HG02610 (cell line): ENCODE measurements around the gene IGSF9B.
"Not testable (repeated sequence)": the region's sequence is repeated elsewhere in the genome, so short reads cannot be mapped to it uniquely, and the experiment has no call there.

Experiments
- ATAC-seq: cut with Tn5 transposase; IDR thresholded peaks from one replicate; pipeline ENCODE4 v1.9.1; 2021; ENCODE audit warnings: mild to moderate bottlenecking, moderate library complexity; ENCODE audit not compliant: unreplicated experiment

Gene IGSF9B

DNA sequence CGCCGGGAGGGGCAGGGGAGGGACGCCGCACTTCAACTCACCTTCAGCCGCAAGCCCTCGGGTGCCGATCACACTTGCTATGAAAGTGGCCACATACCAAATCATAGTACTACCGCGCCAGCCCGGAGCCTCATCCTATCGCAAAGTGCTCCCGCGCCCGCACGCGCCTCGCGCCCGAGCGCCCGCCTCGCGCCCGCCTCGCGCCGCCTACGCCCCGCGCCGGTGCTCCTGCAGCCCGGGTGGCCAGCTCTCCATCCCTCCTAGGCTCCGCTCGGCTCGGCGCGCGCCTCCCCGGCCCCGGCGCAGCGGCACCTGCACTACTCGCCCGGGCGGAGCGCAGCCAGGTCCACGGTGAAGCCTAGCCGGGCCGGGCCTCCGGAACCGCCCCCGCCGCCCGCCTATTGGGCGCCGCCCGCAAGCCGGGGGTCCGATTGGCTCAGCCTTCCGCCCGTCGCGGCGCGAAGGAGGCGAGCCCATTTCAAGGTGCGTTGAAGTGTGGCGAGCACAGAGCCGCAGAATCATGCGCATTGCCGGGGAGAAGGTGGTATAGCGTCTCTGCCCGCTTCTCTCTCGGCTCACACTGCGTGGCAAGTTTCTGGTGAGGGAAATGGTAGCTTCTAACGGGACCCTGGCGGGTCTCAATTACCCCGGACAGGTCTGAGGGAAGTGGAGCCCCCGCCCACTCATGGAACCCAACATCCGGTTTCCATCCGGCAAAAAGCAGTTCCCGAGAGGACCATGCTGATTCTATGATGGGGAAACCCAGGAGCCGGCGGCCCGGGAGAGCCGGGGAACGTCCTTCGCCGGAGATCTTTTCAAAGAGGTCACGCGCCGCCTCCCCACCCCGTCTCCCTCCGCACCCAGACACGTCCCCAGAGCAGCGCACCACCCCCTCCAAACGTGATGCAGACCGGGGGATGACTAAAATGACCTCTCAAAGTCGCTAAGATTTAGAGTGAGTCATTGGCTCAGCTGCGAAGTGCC, at the start of gene IGSF9B:
IGSF9B (minus strand) TSS at position 319 of the 984 bp plus-strand sequence; CDS start at position 105, 214 bp downstream.
- ATAC-seq, result peak; percentile 97

- ATAC-seq, result no peak
Observed at GRCh38 chr11:134004496-134005172, 47.9 kb upstream of the IGSF9B start.

GRCh38 chr11:134003792-134004495, 47.2 kb upstream of the IGSF9B start:
- ATAC-seq, result no peak

GRCh38 chr11:134002819-134003218, 46.1 kb upstream of the IGSF9B start:
- ATAC-seq, result not testable (repeated sequence)

GRCh38 chr11:134002338-134002737, 45.6 kb upstream of the IGSF9B start:
- ATAC-seq, result not testable (repeated sequence)

DNA sequence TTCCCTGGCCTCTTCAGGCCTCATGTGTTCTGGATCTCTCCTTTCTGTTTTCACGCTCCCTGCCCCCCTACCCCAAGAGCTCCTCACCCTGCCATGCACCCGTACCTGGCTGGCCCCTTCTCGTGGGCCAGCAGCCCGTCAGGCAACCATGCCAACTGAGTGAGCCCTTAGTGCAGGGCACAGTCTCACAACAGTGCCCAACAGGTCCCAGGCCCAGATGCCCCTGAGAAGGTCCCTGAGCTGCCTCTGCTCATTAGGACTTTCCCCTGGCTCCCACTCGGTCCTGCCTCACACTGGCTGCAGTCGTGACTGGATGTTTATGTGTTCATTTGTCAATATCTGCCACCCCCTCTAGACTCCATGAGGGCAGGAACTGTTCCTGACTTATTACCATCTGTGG, 44.8 kb upstream of the IGSF9B start:
- no peak for ATAC-seq

DNA sequence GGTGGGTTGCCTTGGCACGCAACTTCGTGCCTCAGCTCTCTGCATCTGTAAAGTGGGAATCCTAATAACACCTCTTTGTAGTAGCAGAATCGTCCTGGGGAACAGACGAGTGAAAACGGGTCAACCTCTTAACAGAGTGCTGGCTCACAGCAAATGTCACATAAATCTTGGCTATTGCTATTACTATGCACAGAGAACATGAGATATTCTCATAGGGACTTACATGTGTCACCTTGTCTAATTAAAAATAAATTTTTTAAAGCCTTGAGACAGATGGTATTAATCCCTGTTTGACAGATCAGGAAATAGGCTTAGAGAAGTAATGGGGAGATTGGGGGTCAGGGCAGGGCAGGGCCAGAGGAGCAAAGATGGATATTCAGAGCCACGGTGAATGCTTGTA, 44.3 kb upstream of the IGSF9B start:
- ATAC-seq, result no peak

DNA sequence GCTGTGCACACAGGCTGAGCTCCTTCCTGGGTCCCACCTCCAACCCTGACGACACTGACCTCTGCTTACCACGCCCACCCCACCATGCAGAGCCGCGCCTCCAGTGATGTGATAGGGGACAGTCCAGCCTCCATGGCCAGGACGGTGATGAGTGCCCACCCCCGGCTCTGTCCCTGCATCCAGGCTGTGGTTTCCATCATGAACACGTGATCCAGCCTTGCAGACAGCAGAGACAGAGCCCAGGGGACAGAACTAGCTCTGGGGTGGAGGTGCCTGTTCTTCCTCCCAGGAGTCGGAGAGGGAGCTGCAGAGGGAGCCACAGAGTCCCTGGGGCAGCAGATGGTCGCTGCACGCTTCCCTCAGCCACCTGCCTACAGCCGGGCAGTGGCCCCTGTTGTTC, 42.6 kb upstream of the IGSF9B start:
- ATAC-seq, result no peak

GRCh38 chr11:133997554-133997953, 40.8 kb upstream of the IGSF9B start:
- no peak for ATAC-seq

DNA sequence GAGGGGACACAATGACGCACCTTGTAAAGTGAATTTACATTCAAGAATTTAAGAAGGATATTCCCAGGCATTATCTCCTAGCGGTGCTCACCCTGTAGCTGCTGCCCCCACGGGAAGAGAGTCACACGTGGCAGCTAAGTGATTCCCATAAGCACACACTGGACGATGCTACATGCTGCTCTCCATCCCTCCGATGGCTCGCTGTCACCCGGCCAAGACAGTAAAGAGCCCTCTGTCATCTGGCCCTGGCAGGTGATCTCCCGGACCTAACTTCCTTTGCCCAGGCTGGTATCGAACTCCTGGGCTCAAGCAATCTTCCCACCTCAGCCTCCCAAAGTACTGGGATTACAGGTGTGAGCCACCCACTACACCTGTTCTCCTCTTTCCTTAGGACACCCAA, 39.9 kb upstream of the IGSF9B start:
- ATAC-seq, result no peak

- no peak for ATAC-seq
Observed at GRCh38 chr11:133995066-133995465, 38.3 kb upstream of the IGSF9B start.

DNA sequence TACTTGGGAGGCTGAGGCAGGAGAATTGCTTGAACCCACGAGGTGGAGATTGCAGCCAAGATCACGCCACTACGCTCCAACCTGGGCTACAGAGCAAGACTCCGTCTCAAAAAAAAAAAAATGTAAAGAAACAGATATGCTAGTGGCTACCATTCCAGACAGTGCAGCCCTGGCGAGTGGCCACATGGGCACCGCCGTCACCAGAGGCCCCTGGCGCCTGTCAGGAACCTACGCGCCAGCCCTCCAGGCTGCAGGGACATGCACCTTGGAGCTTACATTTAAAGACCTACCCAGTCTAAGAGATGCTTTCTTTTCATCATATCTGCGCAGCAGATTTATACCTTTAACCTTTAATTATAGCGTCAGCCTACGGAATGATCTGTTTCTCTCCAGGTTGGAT, 37.2 kb upstream of the IGSF9B start:
- ATAC-seq, result no peak

DNA sequence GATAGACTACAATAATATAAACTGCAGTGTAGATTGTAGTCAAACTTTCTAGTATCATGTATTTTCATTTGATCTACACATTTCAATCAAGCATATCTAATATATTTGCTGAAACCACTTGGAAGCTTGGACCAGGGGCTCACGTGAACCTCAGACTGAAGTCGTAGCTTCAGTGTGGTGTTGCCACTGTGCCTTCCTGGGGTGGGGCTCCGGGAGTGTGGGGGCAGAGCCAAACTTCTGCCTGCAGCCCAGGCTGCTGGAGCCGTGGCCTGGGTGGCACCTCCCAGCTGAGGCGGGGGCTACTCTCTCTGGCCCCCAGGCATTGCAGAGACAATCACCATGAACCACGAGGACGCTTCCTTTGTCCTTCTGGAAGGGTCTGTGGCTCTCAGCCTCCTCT, 36.3 kb upstream of the IGSF9B start:
- ATAC-seq, result no peak

DNA sequence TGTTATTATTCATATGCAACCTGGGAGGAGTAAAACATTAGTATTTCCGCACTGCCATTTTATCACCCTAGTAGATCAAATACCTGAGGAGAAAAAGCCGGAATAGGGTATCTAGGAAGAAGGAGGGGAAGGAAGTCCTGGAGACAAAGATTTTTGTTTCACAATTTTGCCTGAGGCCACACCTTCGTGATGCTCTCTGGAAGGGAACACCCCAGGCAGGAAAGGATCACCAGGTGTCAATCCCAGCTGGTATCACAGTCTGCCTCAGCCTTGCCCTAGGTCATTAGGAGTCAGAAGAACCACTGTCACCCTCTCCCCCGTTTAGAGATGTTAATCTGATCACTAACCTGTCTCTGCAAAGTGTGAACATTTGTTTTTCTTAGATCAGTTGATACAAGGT, 35.4 kb upstream of the IGSF9B start:
- ATAC-seq, result no peak

DNA sequence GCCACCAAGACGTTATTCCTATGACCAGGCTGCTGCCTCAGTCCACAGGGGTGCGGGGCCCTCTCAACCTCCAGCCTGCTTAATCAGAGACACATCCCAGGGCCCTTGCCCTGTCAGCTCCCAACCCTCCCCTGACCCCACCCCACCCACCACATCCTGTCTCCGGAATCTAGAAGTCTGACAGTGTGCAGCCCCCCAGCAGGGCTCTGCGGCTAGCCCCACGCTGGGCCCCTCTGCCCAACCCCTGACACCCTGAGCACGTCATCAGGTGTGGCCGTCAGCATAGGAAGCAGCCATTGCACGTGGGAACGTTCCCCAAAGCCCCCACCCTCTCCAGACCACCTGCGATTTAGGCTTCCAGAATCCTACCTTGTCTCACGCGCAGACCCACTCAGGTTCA, 34.3 kb upstream of the IGSF9B start:
- no peak for ATAC-seq

GRCh38 chr11:133990501-133990900, 33.7 kb upstream of the IGSF9B start:
- ATAC-seq, result no peak

DNA sequence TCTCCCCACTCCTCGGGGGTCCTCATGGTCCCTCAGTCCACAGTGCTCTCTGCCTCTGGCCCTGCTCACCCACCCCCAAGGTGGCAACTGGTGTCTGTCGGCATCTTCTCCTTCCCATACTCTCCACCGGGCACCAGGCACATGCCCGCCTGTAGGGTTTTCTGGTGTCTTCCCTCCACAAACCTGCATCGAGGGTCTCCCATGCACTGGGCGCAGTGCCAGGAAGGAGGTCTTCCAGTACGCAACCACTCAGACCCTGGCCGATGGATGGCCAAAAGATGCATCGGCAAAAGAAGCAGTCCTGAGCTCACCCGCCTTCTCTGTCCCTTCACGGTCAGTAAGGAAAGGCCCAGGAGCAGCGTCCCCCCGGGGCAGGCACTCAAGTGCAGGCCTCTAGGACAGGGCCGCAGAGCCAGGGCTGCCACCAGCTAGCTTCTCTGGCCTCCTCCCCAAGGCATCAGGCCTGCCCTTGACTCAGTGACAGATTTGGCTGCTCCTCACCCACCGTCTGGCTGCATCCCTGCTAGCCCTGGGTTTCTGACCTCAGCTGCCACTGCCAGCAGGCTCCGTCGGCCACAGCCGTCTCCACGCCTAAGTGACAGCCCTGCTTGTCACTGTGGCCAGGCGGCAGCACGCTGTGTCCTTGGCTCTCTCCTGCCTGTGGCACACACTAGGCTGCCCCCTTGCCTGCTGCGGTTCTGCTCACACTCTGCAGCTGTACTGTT, 32.1 kb upstream of the IGSF9B start:
- no peak for ATAC-seq

GRCh38 chr11:133987171-133987570, 30.4 kb upstream of the IGSF9B start:
- ATAC-seq, result no peak

GRCh38 chr11:133985981-133986944, 29.5 kb upstream of the IGSF9B start:
- ATAC-seq, result no peak

GRCh38 chr11:133984828-133985227, 28.1 kb upstream of the IGSF9B start:
- ATAC-seq, result no peak
